ENCODE results near the gene DUOX2. TPM values are rescaled to one million over a fixed set of nuclear protein-coding genes. Genes with fewer than 3 reads are reported as not detected.

DUOX2 gene
- total RNA-seq, 4 donors from 2014 or later: 3.5 to 11.0 (median 3.9) TPM

DNA sequence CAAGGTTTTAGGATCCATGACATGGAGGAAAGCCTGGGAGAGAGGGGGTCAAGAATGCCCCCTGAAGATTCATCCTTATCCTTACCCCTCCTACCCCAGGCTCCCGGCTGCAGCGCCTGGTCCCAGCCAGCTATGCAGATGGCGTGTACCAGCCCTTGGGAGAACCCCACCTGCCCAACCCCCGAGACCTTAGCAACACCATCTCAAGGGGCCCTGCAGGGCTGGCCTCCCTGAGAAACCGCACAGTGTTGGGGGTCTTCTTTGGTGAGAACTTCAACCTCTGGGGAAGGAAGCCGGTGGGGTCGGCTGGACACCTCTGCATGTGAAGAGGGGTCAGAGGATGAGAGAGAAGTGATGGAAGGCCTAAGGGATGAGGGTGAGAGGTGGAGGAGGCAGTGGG is 20.1 kb upstream of the DUOX2 start:
- WGBS, 2 donors: 93 to 94% methylated on average over 7 of the region's 7 CpGs

GRCh38 chr15:45133561-45133920 is 19.6 kb upstream of the DUOX2 start:
- H3K4me3 ChIP-seq (ENCODE audit: low read depth, poor library complexity, severe bottlenecking): no peak overlapping the region
- WGBS, 2 donors: 49 to 50% methylated on average over 5 of the region's 5 CpGs
- intact Hi-C loops (cut with DNase I; ENCODE audit: low total_unique reads): no loop called here
- DNase-seq (ENCODE audit: low spot score in 2 of 2): no peak
- TF ChIP-seq CTCF (IDR thresholded peaks at IDR 0.05): no peak
- TF ChIP-seq POLR2A (IDR thresholded peaks at IDR 0.05): no peak

More for the DNA sequence above, 20.1 kb upstream of the DUOX2 start:
- H3K4me3 ChIP-seq (ENCODE audit: low read depth, poor library complexity, severe bottlenecking): no peak overlapping the region
- intact Hi-C loops (cut with DNase I; ENCODE audit: low total_unique reads): no loop called here
- TF ChIP-seq POLR2A (IDR thresholded peaks at IDR 0.05) (no peak), CTCF (IDR thresholded peaks at IDR 0.05) (no peak)
- DNase-seq (ENCODE audit: low spot score in 2 of 2): no peak

DNA sequence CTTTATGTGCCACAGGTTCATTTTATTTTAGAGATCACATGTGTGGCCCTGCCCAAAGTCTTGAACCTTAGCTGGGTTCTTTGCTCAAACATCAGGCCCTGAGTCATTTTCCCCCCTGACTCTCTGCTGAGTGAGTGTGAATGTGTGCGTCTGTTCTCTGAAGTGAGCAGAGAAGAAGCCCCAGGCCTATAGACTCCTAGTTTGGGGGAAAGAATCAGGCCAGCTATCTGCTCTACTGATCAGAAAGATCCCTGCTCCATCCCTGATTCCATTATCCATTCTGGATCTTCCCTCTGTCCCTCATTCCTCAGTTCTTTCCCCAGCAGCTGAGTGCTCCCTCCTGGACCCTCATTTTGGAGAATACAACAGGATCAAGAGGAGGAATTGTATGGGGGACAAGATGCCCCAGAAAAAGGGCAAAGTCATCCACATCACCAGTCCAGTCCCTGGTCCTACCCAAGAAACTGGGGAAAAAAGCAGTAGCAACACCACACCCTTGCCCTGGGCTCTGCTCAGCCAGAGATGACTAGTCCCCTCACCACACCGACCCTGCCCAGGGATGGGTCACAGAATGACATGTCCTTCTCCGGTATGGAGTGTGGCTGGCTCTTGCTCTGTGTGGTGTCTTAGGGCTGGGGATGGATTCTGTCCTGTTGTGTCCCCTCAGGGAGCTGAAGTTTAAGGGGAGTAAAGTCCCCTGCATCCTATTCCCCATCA is 19.0 kb upstream of the DUOX2 start:
- DNase-seq (ENCODE audit: low spot score in 2 of 2): no peak
- H3K4me3 ChIP-seq (ENCODE audit: low read depth, poor library complexity, severe bottlenecking): no peak overlapping the region
- TF ChIP-seq CTCF (IDR thresholded peaks at IDR 0.05): no peak
- TF ChIP-seq POLR2A (IDR thresholded peaks at IDR 0.05): no peak
- 58 to 62% methylated on average over 3 of the region's 3 CpGs for WGBS, 2 donors
- intact Hi-C loops (cut with DNase I; ENCODE audit: low total_unique reads): no loop called here

DNA sequence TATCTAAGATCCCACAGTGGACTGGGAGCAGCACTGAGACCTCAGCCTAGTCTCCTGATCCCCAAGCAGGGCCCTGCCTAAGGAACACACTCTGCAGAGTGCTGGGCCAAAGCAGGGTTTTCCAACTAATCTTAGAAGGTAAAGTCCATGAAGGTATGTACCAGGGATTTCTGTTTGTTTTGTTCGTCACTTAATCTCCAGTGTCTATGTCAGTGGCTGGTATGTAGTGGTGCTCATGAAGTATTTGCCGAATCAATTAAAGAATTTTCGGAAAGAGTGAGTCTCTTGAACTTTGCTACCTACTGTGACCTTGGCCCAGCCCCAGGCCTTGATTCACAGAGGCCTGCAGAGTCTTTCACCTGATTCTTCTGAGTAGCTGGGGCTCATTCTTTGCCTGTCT is 17.5 kb upstream of the DUOX2 start:
- DNase-seq (ENCODE audit: low spot score in 2 of 2): no peak
- H3K4me3 ChIP-seq (ENCODE audit: low read depth, poor library complexity, severe bottlenecking): no peak overlapping the region
- no peak for TF ChIP-seq CTCF (IDR thresholded peaks at IDR 0.05)
- no peak for TF ChIP-seq POLR2A (IDR thresholded peaks at IDR 0.05)
- intact Hi-C loops (cut with DNase I; ENCODE audit: low total_unique reads): no loop called here
- 85 to 91% methylated on average over 3 of the region's 3 CpGs for WGBS, 2 donors

GRCh38 chr15:45130291-45131000 is 16.5 kb upstream of the DUOX2 start:
- H3K4me3 ChIP-seq (ENCODE audit: low read depth, poor library complexity, severe bottlenecking): no peak overlapping the region
- TF ChIP-seq CTCF (IDR thresholded peaks at IDR 0.05) (no peak), POLR2A (IDR thresholded peaks at IDR 0.05) (no peak)
- intact Hi-C loops (cut with DNase I; ENCODE audit: low total_unique reads): no loop called here
- whole genome bisulfite sequencing, 2 donors: 71 to 74% methylated on average over 7 of the region's 7 CpGs
- no peak for DNase-seq (ENCODE audit: low spot score in 2 of 2)

All from lower leg skin (tissue), 4 donors.